GM04504 (cell line): ENCODE measurements around the gene HES6.
"Not testable (repeated sequence)": the region's sequence is repeated elsewhere in the genome, so short reads cannot be mapped to it uniquely, and the experiment has no call there.

ENCODE experiments used
- DNase-seq: peaks from one replicate; pipeline ENCODE4 v3.0.0-alpha.2; 2012; ENCODE audit warnings: low read depth

Gene HES6

DNA sequence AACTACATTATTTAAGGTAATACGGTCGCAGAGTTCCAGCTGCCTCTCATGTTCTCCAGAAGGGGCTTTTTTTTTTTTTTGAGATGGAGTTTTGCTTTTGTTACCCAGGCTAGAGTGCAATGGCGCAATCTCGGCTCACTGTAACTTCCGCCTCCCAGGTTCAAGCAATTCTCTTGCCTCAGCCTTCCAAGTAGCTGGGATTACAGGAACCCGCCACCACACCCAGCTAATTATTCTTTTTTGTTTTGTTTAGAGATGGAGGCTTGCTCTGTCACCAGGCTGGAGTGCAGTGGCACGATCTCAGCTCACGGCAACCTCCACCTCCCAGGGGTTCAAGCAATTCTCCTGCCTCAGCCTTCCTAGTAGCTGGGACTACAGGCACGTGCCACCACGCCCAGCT lies 33.6 kb upstream of the HES6 start:
- not testable (repeated sequence) for DNase-seq

DNA sequence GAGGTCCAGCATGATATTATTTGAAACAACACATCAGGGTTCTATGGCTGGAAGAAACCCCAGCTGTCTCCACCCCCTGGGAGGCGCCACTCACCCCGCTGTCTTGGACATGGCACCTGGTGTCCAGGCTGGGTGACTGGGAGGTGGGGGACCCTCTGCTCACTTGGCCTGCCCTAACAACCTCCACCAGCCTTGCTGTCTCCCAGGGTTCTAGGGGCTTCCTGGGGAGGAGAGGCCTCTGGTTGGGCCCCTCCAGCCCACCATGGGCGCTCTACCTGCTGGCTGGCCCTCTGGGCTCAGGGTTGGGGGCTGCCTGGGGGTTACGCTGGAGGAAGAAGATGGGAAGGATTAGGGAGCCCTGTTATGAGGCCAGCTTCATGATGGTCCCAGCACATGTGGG lies 32.3 kb upstream of the HES6 start:
- no peak for DNase-seq

DNA sequence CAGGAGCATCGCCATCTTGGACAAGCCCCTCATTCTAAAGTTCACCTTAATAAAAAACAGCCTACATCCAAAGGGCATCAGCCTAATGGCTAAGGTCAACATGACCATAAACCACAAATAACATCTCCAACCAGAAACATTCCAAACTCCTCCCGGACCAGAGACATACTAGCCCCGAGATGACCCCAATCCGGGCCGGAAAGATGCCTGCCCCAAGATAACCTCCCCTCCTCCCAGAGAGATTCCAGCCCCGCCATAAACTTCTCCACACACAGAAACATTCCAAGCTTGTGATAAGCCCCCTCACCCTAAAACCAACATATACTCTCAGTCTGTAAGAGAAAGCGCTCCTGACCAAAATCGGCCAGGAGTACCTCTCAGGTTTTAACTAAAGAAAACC lies 31.8 kb upstream of the HES6 start:
- not testable (repeated sequence) for DNase-seq

DNA sequence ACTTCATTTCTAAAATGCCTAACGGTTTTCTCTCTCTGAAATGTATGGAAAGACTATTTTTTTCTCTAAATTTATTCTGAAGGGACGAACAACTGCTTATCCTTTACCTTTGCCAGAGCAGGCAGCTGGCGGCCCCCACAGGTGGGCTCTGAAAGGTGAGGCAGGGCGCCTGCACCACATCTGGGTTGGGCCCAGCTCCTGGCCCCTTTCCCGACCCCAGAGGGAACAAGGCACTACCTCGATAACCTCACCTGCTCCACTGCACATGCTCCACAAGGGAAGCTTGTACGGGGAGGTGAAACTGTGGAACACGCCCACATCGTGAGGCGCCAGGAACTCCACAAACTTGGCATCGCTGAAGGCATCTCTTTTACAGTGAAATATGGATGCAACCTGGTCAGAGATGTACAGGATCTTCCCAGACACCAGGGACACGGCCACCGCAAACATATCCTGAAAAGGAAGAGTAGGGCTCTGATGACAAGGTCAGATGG lies 31.3 kb upstream of the HES6 start:
- no peak for DNase-seq

DNA sequence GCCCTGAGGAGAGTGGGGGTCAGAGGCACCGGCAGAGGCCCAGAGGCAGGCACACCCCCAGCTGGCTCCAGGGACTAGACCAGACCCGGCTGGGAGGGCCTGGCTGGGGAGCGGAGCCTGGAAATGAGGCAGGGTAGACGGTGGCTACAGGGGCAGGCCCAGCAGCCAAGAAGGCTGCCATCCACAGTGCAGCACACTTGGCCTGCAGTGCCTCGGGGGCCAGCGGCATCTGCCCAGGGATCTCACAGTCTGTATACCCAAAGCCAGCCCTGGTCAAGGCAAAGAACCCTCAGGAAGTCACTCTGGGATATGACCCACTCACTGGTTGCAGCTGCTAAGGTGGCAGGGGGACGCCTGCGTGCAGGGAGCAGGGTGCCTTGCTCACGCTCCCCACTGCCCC lies 30.8 kb upstream of the HES6 start:
- DNase-seq: no peak

DNA sequence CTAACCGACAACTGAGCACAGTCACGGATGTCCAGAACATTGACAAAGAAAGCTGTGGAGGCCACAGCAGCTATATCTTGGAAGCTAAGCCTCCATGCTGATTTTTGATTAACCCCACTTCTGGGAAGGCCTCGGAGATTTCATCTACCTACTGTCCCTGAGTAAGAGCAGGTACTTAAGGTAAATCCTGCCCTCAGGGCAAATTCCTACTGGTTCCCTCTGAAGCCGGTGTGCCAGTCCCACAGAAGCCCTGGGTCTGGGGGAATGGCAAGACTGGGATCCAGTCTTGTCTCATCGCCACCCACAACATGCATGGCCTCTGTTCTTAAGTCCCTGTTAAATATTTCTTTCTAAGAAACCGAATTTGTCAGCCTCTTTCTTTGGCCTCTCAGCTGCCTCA lies 29.9 kb upstream of the HES6 start:
- no peak for DNase-seq

DNA sequence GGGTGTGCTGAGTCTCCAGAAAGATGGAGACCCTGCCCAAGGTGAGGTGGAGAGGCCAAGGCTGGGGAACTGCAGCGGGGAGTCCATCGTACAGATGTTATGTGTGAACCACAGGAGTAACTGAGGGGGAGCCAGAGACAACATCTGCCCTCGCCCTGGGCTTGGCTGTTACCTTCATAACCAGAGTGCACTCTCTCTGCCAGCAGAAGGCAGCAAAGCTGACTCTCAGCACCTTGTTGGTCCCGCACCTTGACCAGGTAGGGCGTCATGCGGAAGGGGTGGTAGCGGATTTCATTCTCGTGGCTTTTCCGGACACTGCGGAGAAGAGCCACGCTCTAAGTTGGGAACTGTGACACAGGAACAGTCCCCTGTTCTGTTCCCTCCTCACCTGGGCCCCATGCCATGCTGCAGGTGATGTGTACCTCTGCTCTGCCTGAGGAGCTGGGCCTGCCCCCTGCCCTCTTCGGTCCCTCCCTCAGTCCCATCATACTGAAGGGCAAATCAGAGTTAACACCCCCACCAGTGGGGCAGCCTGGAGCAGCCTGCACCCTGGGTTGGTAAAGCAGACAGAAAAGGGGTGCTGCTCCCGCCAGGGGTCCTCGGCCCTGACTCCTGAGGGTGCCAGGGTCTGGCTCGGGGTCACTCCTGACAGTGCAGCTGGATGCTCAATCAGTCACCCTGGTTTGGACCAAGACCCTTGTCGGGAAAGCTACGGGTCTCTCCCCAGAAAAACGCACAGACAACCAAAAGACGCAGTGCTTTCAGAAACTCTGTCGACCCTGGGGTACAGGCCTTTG lies 28.2 kb upstream of the HES6 start:
- no peak for DNase-seq

DNA sequence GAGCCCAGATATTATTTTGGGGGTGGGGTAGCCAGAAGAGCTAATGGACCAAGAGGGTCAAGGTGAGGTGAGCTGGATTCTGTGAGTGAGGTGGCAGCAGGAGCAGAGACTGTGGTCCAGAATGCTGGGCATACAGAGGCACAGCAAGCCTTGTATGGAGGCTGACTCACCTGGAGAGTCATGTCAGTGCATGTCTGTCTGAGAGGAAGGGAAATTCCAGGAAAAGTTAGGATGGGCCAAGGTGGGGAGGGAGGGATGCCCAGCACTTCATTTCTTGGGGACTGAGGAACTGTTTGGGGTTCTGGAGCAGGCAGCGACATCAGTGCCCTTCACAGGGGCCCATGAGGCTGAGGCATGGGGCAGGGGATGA lies 27.5 kb upstream of the HES6 start:
- no peak for DNase-seq

DNA sequence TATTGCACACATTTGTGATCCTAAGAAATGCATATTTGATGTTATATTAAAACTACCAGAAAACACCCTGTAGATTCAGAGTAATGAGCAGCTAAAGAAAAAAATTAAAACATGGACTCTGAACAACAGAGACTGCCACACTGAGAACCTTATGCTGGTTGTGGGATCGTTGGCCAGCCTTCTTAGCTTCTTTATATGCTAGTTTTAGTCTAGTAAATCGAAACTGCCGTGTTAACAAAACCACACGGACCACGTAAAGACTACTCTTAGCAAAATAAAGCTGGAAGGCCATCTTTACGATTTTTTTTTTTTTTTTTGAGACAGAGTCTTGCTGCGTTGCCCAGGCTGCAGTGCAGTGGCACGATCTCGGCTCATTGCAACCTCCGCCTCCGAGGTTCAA lies 25.8 kb upstream of the HES6 start:
- no peak for DNase-seq

DNA sequence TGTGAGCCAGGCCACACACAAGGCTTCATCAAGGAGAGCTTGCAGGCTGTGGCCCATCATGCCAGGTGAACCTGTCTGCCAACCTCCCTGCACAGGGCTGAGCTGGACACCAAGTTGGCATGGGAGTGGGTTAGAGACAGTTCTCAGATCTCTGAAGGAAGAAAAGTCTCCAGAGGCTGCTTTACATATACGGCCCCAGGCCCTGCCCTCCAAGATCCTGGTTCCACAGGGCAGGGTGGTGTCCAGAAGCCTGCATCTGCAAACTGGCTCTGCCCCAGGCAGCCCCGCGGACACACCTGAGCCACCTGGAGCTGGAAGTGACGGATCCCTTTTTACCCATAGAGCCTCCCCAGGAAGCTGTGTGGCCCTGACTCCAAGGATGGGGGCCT lies 24.2 kb upstream of the HES6 start:
- no peak for DNase-seq

DNA sequence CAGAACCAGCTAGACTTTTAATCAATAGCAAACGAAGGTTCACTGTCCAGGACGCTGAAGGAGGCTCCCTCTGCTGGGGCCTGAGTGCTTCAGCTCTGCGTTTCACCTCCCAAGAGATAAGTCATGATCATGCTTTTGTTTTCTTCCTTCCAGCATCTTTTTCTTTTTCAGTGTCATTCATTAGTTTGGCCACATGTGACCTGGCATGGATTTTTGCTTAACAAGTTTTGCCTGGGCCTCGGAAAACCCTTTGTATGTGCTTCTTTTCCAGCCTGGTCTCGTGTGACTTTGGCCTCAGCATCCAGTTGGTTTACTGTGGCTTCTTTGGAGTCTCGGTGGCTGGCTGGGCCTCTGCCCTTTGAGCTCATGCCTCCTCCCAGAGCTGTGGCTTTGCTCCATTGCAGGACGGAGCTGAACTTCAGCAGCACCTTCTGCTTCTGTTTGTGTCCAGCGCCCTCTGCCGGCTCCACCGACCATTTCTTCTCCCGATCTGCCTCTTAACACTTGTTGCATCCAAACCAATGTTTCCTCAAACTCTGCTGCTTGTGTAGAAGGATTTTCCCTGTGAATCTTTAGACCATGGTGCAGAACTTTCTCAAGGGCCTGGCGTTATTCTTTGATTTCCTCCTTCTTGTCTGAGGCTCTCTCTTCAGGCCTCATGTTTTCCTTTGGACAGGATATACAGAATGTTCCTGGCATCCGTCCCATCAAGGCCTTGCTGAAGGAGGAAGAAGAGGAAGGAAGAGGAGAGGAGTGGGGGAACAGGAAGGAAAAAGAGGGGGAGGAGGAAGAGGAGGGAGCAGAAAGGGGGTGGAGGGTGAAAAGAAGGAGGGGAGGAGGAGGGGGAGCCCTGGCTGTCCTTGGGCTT lies 23.6 kb upstream of the HES6 start:
- peak; percentile 82 for DNase-seq

DNA sequence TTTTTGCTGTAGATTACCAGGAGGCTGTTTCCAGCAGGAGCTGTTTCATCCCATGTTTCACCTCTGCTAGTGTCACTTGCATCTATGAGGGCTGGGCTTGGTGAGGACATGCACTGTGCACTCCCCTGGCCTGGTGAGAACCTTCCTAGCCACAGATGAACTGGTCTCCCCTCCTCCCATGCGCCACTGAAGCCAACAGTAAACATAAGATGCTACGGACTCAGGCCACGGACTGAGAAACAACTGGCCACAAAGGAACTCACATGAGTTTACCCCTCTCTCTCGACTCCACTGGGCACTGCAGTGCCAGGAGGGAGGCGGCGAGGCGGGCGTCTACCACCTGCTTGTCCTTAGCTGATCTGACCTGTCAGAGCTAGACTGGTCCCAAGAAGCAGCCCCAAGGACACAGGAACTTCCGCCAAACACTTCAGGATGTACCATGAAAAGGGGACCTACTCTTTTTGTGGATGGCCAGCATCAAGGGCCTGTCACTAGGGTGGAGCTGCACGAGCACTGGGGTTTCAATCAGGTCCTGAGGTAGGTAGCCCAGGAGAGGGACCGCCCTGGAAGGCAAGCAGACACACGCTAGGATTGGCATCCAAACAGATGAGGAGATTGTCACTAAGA lies 22.8 kb upstream of the HES6 start:
- no peak for DNase-seq

DNA sequence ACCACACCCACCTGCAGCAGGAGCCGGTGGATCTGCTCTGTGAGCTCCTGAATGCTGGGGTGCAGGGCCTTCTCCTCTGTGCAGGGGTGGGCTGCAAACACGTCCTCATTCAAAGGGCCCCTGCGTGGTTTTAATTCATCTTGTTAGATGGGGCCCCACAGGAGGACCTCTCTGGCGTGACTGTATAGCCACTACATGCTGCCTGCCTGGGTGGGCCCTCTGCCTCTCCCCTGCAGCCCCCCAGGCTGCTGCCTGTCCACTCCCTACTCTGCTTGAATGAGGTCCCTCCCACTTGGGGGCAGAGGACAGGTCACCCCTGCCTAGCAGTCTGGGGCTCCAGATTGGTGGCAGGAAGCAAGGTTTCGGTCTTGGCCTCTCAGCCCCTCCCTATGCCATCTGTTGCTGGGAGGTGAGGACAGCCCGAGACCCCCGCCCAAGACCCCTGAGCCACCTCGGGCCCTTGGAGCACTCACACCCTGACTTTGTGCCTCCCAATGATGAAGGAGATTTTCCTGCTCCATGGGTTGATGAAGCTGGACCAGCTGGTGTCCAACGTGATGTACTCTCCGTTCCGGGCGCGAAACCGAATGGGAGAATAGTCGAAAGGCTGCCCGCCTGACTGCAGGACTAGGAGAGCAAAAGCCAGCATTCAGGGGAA lies 22.0 kb upstream of the HES6 start:
- DNase-seq: no peak

DNA sequence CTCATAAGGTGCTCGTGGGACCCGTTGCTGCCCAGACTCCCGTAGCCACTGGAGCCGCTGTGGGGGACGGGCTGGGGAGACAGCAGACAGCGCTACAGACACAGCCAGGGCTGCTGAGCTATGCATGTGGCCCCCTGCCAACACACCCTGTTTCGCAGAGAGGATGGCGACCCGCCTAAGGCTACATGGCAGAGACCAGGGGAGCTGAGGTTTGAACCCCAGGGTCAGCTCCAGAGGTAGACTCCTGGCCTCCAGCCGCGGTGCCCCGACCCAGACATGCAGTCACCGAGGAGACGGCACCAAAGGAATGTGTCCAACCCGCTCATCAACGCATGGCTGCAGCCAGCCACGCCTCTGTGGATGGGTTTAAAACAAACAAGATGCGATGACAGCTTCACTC lies 21.0 kb upstream of the HES6 start:
- no peak for DNase-seq

DNA sequence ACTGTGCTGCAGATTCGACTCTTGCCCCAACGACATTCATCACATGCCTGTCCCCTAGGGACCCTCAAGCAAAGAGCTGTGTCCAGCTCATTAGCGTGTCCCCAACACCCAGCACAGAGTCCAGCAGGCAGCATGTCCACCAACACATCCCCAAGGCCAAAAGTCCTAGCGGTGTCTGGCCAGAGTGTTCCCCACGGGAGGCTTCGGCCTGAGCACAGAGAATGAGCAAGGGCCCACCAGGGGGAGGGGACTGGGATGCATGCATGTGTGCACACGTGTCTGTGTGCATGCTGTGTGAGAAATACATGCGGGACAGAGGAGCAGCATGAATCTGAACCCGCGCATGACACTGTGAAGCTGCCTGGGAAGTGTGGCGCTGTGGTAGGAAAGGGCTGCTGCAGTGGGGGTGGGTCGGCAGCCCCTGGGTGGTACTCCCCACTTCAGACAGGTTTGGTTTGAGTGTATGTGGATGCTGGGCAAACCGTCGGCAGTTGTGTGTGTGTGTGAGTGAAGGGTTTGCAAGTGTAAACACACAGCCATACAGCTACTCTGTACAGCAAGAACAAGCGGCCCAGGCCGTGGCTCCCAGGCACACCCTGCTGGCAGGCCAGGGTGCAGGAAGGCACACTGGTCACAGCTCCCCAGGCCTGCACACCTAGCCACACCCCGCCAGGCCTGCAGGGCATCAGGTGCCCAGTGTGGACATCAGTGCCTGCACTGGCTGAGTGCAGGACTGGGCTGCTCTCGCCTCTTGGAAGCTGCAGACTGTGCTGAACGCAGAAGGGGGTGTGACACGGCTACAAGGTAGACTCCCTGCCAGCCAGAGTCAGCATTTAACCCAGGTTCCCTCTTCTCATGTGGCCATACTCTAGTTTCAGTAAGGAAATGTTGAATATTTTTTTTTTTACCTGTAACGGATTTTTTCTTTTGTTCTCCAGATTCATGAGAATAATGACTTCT lies 19.5 kb upstream of the HES6 start:
- DNase-seq: no peak

DNA sequence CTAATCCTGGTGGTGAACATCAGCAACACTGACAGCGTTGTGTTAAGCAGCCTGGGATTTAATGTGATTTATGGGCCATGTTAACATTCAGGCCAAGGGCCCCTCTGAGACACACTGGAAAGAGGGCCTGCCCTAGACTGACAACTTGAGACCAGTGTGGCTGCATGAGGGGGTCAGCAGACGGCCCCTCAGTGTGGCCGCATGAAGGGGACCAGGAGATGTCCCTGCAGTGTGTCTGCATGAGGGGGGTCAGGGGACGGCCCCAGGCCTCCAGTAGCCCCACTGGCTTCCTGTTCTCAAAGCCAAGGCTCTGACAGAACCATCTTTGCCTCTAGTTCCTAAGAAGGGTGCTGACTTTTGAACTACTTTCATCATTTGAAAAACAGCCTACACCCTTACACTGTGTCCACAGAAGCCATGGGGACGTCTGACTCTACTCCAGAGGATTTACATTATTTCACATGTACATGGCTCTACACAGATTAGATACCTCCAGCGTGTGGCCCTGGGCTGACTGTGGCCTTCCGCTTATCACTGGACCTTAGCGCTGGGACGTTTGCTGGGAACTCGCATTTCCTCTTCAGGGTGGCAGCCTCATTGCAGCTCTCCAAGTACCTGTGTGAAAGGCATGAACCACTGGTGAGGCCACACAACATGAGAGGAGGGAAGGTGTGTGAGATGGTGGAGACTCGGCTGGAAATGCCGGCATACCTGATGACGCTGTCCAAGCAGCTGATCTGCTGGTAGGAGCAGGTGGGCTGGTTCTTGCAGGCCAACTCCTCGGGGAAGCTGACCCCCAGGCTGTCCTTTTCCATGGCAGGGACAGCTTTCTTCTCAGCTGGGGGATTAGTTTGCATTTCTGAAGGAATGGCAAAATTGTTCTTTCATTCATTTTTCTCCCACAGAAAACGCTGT lies 18.2 kb upstream of the HES6 start:
- DNase-seq: no peak

DNA sequence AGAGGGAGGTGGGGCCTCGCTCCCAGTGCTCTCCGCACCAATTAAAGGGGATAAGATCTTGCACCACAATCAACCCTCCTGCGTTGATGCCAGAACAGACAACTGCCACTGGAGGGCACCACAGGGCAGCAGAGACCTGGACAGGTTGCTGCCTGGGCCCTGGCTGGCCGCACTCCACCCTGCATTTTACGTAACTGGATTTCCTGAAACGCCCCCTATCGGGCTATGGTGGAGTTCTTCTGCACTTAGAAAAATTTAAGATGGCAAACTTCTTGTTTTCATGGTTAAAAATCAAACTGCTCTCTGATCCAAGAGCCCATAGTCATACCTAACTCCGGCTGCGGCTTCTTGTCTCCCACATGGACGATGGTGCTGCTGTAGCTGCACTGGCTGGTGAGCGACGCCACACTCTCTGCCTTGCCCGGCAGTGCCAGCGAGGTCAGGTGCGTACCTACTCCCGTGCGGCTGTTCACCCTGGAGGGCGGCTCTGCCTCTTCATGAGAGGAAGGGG lies 16.8 kb upstream of the HES6 start:
- DNase-seq: peak; percentile 39

DNA sequence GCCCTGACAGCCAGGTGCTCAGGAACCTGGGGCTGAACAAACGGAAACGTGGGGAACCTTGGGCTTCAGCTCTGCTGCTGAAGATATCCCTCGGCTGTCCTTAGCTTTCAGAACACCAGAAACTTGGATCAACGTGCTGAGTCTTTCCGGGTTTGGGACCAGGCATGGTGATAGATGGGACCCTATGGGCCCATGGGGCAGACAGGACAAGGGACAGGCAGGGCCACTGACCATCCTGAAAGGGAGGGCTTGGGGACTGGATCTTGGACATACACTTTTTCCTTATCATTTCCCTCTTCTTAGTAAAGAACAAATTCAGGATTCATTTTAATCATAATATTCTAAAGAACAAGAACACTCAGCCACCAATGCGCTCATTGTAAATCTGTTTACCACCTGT lies 16.3 kb upstream of the HES6 start:
- no peak for DNase-seq

DNA sequence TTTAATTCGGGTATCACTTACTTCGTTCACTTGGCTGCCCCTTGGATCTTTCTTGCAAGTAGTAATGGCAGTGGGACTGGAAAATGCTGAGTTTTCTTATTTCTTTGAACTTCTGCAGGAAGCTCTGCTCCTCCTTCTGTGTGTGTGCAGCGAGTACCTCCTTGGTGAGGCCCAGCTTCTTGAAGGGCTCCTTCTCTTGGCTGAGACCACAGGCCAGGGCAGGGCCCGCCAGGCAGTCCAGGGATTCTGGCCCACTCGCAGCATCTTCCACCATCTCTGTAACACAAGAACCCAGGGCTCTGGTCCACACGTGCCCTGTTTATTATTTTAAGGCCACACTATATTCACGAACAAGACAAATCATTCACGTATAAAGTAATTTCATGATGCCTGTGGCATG lies 15.8 kb upstream of the HES6 start:
- DNase-seq: no peak

DNA sequence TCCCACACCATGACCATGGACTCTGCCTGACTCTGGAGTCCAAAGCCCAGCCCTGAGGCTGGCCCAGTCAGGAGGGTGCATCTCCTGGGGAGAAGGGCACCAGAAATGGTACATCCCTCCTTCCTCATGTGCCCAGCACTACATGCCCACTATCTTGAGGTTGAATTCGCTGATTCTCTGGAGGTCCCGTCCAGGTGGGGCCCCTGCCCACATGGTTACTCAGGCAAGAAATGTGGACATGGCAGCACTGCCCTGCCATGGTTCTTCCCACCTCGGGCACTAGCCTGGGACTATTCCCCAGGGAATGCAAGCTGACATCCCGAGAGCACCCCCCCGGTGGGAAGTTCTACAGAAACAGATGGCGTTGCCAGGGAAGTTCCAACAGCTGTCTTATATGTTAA lies 15.3 kb upstream of the HES6 start:
- DNase-seq: no peak
